HG03025 (cell line): ENCODE measurements around the gene BCCIP.

Source experiments
- ATAC-seq: cut with Tn5 transposase; IDR thresholded peaks from one replicate; pipeline ENCODE4 v1.9.1; 2021; ENCODE audit warnings: mild to moderate bottlenecking, moderate library complexity; ENCODE audit not compliant: unreplicated experiment, low FRiP score

Gene BCCIP

DNA sequence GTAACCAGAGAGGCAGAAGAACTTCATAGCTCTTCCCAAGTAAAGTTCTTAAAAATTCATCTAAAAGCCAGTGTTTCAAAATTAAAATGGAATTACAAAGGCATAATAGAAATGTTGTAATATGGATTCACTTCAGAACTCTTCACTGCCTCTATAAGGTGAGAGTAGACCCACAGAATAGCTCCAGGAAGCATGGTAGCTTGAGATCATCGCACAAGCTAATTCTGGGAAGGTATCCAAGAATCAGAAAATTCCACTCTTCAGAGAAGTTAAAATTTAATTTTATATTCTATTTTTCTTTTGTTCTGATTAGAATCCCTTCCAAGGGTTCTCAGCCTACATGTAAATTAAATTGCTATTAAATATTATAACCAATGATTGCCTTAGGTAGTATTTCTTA, 59.2 kb downstream of the BCCIP start:
- ATAC-seq = no peak

GRCh38 chr10:125883211-125883610, 59.9 kb downstream of the BCCIP start:
- ATAC-seq = no peak
